Aorta (tissue), 5 donors: ENCODE data around the gene SYT14. TPM values are rescaled to one million over a fixed set of nuclear protein-coding genes. Genes with fewer than 3 reads are reported as not detected.
"Not testable (repeated sequence)": the region's sequence is repeated elsewhere in the genome, so short reads cannot be mapped to it uniquely, and the experiment has no call there.

ENCODE experiments used
- ATAC-seq: fragments of 200-7000 bp; cut with Tn5 transposase; one replicate; pipeline ENCODE4 v1.9.1; 2022; ENCODE audit warnings: moderate library complexity; ENCODE audit not compliant: low FRiP score
- DNase-seq, 2 donors: peaks; one replicate each; pipeline ENCODE4 v3.0.0-alpha.2; 2020
- H3K27ac ChIP-seq, 2 donors: one replicate each; pipeline ENCODE4 v1.5.1; 2013; ENCODE audit warnings: low read length in 2 of 2, mild to moderate bottlenecking in 2 of 2, moderate library complexity in 2 of 2, control low read depth in 1 of 2, inconsistent platforms in 1 of 2, low read depth in 1 of 2
- H3K27me3 ChIP-seq, 2 donors: one replicate each; pipeline ENCODE4 v1.6.1; 2013; ENCODE audit warnings: control low read depth in 1 of 2, low read length in 1 of 2, mild to moderate bottlenecking in 1 of 2, moderate library complexity in 1 of 2; ENCODE audit not compliant: insufficient read depth in 2 of 2, control insufficient read depth in 1 of 2
- H3K36me3 ChIP-seq, 2 donors: one replicate each; pipeline ENCODE4 v1.6.1; 2013; ENCODE audit warnings: control low read depth in 1 of 2, low read length in 1 of 2, mild to moderate bottlenecking in 1 of 2; ENCODE audit not compliant: insufficient read depth in 2 of 2, control insufficient read depth in 1 of 2
- H3K4me1 ChIP-seq, 2 donors: one replicate each; pipeline ENCODE4 v1.6.1; 2013; ENCODE audit warnings: low read length in 2 of 2, control low read depth in 1 of 2, mild to moderate bottlenecking in 1 of 2, moderate library complexity in 1 of 2; ENCODE audit not compliant: insufficient read depth in 2 of 2, control insufficient read depth in 1 of 2
- H3K4me3 ChIP-seq, 2 donors: one replicate each; pipeline ENCODE4 v1.5.1; 2013; ENCODE audit warnings: low read length in 2 of 2, control low read depth in 1 of 2, mild to moderate bottlenecking in 1 of 2
- H3K9me3 ChIP-seq: one replicate; pipeline ENCODE4 v1.6.1; 2013; ENCODE audit warnings: mild to moderate bottlenecking, low read length; ENCODE audit not compliant: control insufficient read depth
- WGBS, 2 donors: extraction: QIAGEN DNeasy Blood & Tissue Kit; methylation state at CpG; one replicate each; pipeline ENCODE4 v1.1.7; 2013; 5-methylcytosine and 5-hydroxymethylcytosine counted together
- intact Hi-C, 2 donors: fragments of 100-400 bp; cut with DNase I; formaldehyde crosslinking; loops; one replicate each; pipeline versions ENCODE4 v1.14.2 to v1.15.0; 2022
- polyA plus RNA-seq, 2 donors: library from polyadenylated mRNA; stranded (reverse); fragments of 200-250 nt; gene quantifications; one replicate each; pipeline ENCODE4 v1.2.3, GENCODE V29; 2013
- total RNA-seq, 2 donors: library from RNA; stranded (reverse); fragmentation: NEBNext Ultra II Directional; extraction: Animal tissue kit (Norgen Biotek cat#: 25700); gene quantifications; one replicate each; pipeline ENCODE4 v1.2.1, GENCODE V29; 2021
- donor health status: healthy with polysubstance abuse.
- donor health status: Bipolar disorder and iron deficiency.
- donor health status: DM: no; HTN: no; CAD: no.
- donor health status: DM: no; HTN: no; CAD: no.
- donor health status: DM: yes; HTN: yes; CAD: no.

The SYT14 gene
- total and polyA plus RNA-seq, 4 donors: 0.13 TPM; not detected in 3

DNA sequence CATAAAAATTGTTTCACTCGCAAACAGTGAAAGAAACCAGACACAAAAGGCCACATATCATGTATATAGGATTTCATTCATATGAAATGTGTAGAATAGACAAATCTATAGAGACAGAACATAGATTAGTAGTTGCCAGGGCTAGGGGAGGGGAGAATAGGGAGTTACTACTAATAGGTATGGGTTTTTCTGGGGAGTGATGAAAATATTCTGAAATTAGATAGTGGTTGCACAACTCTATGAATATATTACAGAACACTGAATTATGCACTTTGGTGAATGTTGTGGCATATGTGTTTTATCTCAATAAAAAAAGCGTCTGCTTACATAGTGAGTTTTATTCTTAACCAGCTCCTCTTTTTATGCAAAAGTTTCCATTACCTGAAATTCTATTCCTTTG lies 21.6 kb downstream of the SYT14 start:
- Histone ChIP-seq H3K36me3 (no peaks in the 10 kb centered on the region), H3K9me3 (no peaks in the 10 kb centered on the region), H3K4me1 (no peaks in the 10 kb centered on the region), H3K27ac (no peak overlapping the region), H3K27me3 (no peaks in the 10 kb centered on the region), H3K4me3 (no peak overlapping the region)
- WGBS, 2 donors: 70 to 73% methylated on average over 2 of the region's 2 CpGs
- intact Hi-C loops: no loop called here
- ATAC-seq: no peak
- DNase-seq: no peak

DNA sequence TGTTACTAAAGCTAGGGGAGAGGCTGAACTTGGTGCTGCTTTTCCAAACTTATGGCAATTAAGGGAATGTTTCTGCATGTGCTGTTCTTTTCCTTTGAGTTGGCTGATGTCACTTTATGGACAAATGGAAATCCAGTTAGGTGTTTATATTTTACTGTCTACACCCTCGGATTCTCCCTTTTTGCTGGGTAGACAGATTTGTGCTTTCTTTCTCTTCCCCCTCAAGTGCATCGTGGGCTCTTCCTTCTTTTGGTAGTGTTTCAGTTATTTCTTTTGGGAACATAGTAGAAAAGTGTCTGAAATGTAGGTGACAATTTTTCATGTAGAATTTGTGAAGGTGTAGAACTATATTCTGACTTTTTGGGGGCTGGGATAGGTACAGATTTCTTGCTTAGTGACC lies 22.9 kb downstream of the SYT14 start:
- Histone ChIP-seq H3K4me1 (no peaks in the 10 kb centered on the region), H3K9me3 (no peaks in the 10 kb centered on the region), H3K27ac (no peak overlapping the region), H3K4me3 (no peak overlapping the region), H3K27me3 (no peaks in the 10 kb centered on the region), H3K36me3 (no peaks in the 10 kb centered on the region)
- no peak for ATAC-seq
- DNase-seq: no peak
- intact Hi-C loops: no loop called here
- 60 to 65% methylated on average over 2 of the region's 2 CpGs for WGBS, 2 donors

DNA sequence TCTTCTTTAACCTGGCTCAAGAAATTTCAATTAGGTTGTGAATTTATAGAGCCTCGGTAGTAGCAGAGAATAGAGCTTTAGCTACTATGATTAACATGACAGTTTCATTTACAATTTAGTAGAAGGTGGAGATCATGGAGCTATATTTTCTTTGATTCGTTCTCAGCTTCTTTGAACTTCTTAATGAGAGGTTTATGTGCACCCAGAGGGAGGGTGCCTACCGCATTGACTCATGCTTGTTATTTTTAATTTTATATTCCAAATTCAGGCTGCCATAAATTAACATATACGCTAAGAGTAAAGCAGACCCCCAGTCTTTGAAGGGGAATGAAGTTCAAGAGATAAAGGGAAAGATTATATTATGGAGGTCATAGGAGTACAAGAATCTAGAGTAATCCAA lies 24.4 kb downstream of the SYT14 start:
- DNase-seq (no peak), ATAC-seq (no peak)
- WGBS, 2 donors: 65 to 67% methylated on average over 4 of the region's 4 CpGs
- intact Hi-C loops: no loop called here
- no peaks in the 10 kb centered on the region for H3K36me3 ChIP-seq
- H3K27ac ChIP-seq: no peak overlapping the region
- H3K4me3 ChIP-seq: no peak overlapping the region
- no peaks in the 10 kb centered on the region for H3K27me3 ChIP-seq
- H3K9me3 ChIP-seq: no peaks in the 10 kb centered on the region
- H3K4me1 ChIP-seq: no peaks in the 10 kb centered on the region

DNA sequence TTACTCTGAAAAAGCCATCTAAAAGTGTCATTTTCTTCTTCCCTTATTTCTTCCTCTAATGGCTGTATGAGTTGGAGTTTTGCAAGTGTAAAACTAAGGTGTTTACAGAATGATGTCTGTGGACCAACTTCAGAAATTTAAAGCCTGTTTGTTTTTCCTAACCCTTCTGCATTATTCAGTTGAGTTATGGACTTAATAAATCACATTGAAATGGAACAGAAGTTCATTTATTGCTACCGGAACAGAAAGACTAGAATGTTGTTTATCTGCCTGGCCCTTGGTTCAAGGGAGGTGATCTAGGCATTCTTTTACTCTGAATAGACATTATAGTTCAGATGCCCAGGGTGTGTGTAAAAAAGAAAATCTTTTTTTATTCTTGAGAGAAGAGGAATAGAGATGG lies 24.8 kb downstream of the SYT14 start:
- Histone ChIP-seq H3K4me3 (no peak overlapping the region), H3K9me3 (no peaks in the 10 kb centered on the region), H3K27me3 (no peaks in the 10 kb centered on the region), H3K4me1 (no peaks in the 10 kb centered on the region), H3K36me3 (no peaks in the 10 kb centered on the region), H3K27ac (no peak overlapping the region)
- DNase-seq: no peak
- 10 to 21% methylated on average over 1 of the region's 1 CpG for WGBS, 2 donors
- ATAC-seq: no peak
- intact Hi-C loops: no loop called here

DNA sequence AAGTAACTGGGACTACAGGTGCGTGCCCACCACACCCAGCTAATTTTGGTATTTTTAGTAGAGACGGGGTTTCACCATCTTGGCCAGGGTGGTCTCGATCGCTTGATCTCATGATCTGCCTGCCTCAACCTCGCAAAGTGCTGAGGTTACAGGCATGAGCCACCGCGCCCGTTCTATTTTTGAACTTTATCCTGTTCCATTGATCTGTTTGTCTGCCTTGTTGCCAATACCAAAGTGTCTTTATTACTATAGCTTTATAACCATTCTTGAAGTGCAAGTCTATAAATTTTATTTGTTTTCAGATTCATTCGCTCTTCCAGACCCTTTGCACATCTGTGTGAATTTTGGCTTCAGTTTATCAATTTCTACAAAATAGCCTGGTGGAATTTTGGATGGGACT lies 28.0 kb downstream of the SYT14 start:
- intact Hi-C loops: no loop called here
- H3K36me3 ChIP-seq: no peaks in the 10 kb centered on the region
- H3K4me3 ChIP-seq: no peak overlapping the region
- no peaks in the 10 kb centered on the region for H3K4me1 ChIP-seq
- ATAC-seq (no peak), DNase-seq (no peak)
- H3K27me3 ChIP-seq: no peaks in the 10 kb centered on the region
- WGBS, 2 donors: 91 to 95% methylated on average over 9 of the region's 9 CpGs
- no peak overlapping the region for H3K27ac ChIP-seq
- no peaks in the 10 kb centered on the region for H3K9me3 ChIP-seq

DNA sequence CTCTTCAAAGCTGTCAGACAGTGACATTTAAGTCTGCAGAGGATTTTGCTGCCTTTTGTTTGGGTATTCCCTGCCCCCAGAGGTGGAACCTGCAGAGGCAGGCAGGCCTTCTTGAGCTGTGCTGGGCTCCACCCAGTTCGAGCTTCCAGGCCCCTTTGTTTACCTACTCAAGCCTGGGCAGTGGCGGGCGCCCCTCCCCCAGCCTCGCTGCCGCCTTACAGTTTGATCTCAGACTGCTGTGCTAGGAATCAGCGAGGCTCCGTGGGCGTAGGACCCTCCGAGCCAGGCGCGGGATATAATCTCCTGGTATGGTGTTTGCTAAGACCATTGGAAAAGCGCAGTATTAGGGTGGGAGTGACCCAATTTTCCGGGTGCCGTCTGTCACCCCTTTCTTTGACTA lies 40.7 kb downstream of the SYT14 start:
- 85 to 88% methylated on average over 14 of the region's 14 CpGs for WGBS, 2 donors
- H3K27me3 ChIP-seq, H3K4me1 ChIP-seq, DNase-seq, H3K27ac ChIP-seq, ATAC-seq, intact Hi-C loops, H3K4me3 ChIP-seq, H3K9me3 ChIP-seq, H3K36me3 ChIP-seq: not testable (repeated sequence)

DNA sequence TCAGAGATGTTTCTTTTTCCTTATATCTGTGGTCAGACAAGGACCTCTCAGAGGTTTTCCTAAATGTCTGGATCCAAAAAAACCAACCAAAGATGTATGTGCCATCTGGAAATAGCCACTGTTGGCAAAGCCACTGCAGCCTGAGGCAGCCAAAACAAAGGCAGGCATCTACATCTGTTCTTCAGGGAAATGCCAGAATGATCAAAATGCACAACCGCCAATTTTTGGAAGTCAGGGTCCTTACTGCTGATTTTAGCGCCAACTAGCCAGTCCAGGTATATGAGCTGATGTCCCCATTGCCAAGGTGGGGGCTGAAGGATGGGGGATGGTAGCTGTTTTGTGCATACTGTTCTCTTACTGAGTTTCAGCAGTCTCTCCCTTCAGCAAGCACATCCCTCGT lies 45.9 kb downstream of the SYT14 start:
- intact Hi-C loops: loop anchor here in 1 of 2 donors (10.0 kb wide), 1 partner anchor 119 kb away; no protein-coding TSS in a partner anchor

DNA sequence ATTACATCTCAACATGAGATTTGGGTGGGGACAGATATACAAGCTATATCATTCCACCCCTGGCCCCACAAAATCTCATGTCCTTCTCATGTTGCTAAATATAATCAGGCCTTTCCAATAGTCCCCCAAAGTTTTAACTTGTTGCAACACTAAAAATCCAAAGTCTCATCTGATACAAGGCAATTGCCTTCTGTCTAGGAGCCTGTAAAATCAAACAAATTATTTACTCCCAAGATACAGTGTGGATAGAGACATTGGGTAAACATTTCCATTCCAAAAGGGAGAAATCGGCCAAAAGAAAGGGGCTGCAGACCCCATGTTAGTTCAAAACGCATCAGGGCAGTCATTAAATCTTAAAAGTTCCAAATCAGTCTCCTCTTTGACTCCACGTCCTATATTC lies 47.0 kb downstream of the SYT14 start:
- no peaks in the 10 kb centered on the region for H3K36me3 ChIP-seq
- intact Hi-C loops: loop anchor here in 1 of 2 donors (10.0 kb wide), 1 partner anchor 120 kb away; no protein-coding TSS in a partner anchor
- no peaks in the 10 kb centered on the region for H3K4me1 ChIP-seq
- 76 to 85% methylated on average over 3 of the region's 3 CpGs for WGBS, 2 donors
- ATAC-seq: no peak
- no peak overlapping the region for H3K4me3 ChIP-seq
- peaks cover 8% of the 10 kb centered on the region for H3K9me3 ChIP-seq
- no peak overlapping the region for H3K27ac ChIP-seq
- DNase-seq: no peak
- peaks cover 0 to 2% of the 10 kb centered on the region in 2 donors for H3K27me3 ChIP-seq

More for the DNA sequence above, 45.9 kb downstream of the SYT14 start:
- H3K9me3 ChIP-seq: peaks cover 8% of the 10 kb centered on the region
- no peaks in the 10 kb centered on the region for H3K4me1 ChIP-seq
- peaks cover 0 to 2% of the 10 kb centered on the region in 2 donors for H3K27me3 ChIP-seq
- H3K4me3 ChIP-seq: no peak overlapping the region
- DNase-seq (no peak), ATAC-seq (no peak)
- no peaks in the 10 kb centered on the region for H3K36me3 ChIP-seq
- H3K27ac ChIP-seq: no peak overlapping the region
- WGBS, 2 donors: 66 to 73% methylated on average over 3 of the region's 3 CpGs

DNA sequence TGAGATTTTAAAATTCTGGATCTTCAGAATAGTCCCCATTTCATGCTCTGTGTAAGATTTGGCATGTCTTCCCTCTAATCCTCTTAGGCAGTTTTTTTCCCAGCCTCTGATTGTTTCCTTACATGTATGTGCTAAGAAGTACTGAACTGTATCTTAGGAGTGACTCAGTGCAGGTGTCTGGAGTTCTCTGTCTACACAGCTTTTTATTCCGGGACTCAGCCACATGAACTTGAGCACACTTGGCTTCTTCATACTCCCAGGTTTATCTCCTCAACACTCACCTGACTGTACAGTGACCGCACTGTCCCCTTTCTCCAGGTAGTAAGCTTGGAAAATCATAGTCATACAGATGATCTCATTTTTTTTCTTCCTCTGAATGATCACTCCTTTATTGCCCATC lies 50.7 kb downstream of the SYT14 start:
- Histone ChIP-seq H3K27ac (no peak overlapping the region), H3K27me3 (peaks cover 0 to 4% of the 10 kb centered on the region in 2 donors), H3K36me3 (no peaks in the 10 kb centered on the region), H3K4me1 (no peaks in the 10 kb centered on the region), H3K4me3 (no peak overlapping the region), H3K9me3 (peaks cover 8% of the 10 kb centered on the region)
- WGBS, 2 donors: 81 to 94% methylated on average over 2 of the region's 2 CpGs
- ATAC-seq (no peak), DNase-seq (no peak)
- intact Hi-C loops: loop anchor here in 1 of 2 donors (10.0 kb wide), 1 partner anchor 124 kb away; no protein-coding TSS in a partner anchor
